Activated CD8-positive, alpha-beta memory T cell treated with anti-CD3 and anti-CD28 coated beads, Interleukin-2, amount 50 U/mL, for 1 hour (primary cell): ENCODE measurements around the gene MAGEA4.
"Not testable (repeated sequence)": the region's sequence is repeated elsewhere in the genome, so short reads cannot be mapped to it uniquely, and the experiment has no call there.

Experiments
- DNase-seq: peaks from one replicate; pipeline ENCODE4 v3.0.0-alpha.2; 2020; ENCODE audit errors: extremely low read depth

MAGEA4 gene, protein sequence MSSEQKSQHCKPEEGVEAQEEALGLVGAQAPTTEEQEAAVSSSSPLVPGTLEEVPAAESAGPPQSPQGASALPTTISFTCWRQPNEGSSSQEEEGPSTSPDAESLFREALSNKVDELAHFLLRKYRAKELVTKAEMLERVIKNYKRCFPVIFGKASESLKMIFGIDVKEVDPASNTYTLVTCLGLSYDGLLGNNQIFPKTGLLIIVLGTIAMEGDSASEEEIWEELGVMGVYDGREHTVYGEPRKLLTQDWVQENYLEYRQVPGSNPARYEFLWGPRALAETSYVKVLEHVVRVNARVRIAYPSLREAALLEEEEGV

GRCh38 chrX:151912780-151913179 lies at the start of gene MAGEA4:
TSS of gene MAGEA4 (plus strand) at chrX:151912889. CDS start at chrX:151923665, 10,776 bp downstream.
- DNase-seq, result no peak

GRCh38 chrX:151870602-151871001 lies 42.1 kb upstream of the MAGEA4 start:
- DNase-seq, result no peak

- no peak for DNase-seq
Measured at GRCh38 chrX:151871244-151871643, 41.4 kb upstream of the MAGEA4 start.

GRCh38 chrX:151873096-151873495 lies 39.6 kb upstream of the MAGEA4 start:
- no peak for DNase-seq

GRCh38 chrX:151875270-151876026 lies 37.2 kb upstream of the MAGEA4 start:
- DNase-seq, result no peak

DNA sequence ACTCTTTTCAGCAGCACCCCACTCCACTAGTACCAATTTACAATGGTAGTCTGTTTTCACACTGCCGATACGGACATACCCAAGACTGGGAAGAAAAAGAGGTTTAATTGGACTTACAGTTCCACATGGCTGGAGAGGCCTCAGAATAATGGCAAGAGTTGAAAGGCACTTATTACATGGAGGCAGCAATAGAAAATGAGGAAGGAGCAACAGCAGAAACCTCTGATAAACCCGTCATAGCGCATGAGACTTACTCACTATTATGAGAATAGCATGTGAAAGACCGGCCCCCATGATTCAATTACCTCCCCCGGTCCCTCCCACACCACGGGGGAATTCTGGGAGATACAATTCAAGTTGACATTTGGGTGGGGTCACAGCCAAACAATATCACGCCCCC lies 34.1 kb upstream of the MAGEA4 start:
- no peak for DNase-seq

- DNase-seq, result no peak
Measured at GRCh38 chrX:151879856-151880255, 32.8 kb upstream of the MAGEA4 start.

GRCh38 chrX:151880895-151881294 lies 31.8 kb upstream of the MAGEA4 start:
- no peak for DNase-seq

GRCh38 chrX:151889421-151889820 lies 23.3 kb upstream of the MAGEA4 start:
- no peak for DNase-seq

DNA sequence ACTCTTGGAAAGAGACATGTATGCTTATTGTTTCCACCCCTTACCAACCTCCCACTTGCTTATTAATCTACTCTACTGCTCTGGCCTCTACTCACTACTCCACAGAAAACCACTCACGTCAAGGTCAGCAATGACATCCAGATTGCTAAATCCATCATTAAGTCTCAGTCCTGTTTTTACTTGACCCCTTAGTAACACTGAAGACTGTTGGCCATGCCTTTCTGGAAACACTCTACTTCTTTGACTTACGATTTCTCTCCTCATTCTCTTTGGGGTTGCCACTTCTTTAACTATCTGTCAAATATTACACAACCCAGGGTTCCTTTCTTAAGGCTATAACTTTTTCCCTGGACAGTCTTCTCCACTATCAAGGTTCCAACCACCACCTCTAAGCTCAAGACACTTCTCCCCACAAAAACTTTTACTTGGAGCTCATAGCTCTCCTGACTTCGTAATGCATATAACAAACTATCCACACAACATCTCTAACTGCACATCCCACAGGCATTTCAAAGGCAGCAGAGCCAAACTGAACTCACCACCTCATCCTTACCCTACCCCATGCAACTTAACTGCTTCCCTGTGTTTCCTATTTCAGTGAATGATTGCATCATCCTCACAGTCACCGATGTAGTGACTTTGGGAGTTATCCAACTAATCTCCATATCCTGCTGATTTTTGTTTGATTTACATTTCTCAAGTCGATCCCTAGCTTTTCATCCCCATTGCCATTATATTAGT lies 15.8 kb upstream of the MAGEA4 start:
- no peak for DNase-seq

- no peak for DNase-seq
Measured at GRCh38 chrX:151899622-151900021, 13.1 kb upstream of the MAGEA4 start.

DNA sequence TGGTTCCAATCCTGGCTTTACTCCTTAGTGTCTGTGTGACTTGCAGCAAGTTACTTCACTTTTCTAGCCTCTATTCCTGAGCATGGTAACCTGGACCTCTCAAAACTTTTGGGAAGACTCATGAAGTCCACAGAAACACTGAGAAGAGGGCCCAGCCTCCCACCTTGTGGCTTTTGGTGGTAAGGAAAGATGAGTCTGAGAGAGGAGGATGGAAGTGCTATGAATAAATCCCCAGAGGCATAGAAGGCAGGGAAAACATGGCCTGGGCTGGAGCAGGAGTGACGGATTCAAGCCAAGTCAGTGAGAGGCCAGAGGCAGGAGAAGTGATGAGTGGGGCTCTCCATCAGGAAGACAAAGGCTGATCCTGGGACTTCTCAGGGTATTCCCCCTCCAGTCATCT lies 10.9 kb upstream of the MAGEA4 start:
- DNase-seq, result no peak

GRCh38 chrX:151902813-151903591 lies 9.7 kb upstream of the MAGEA4 start:
- no peak for DNase-seq

GRCh38 chrX:151904989-151905388 lies 7.7 kb upstream of the MAGEA4 start:
- no peak for DNase-seq

DNA sequence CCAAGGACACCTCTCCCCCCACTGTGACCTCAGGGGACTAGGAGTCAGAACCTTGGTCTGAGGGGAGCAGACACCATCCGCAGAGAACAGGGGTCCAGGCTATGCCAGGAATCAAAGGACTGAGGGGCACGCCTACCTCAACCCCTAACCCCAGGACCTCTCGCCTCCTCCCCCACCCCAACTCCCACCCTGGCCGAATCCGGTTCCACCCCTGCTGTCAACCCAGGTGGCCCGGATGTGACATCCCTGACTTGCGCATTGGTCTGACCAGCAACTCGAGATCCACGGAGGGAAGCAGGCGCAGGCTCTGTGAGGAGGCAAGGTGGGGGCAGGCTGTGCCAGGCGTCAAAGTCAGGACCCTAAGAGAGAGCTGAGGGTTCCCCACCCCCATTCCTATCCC lies 468 bp upstream of the MAGEA4 start:
- DNase-seq, result no peak

GRCh38 chrX:151918736-151919135 lies 6.0 kb downstream of the MAGEA4 start:
- DNase-seq, result not testable (repeated sequence)

- DNase-seq, result no peak
Measured at GRCh38 chrX:151919610-151920009, 6.9 kb downstream of the MAGEA4 start.

- DNase-seq, result no peak
Measured at GRCh38 chrX:151920101-151920500, 7.4 kb downstream of the MAGEA4 start.

DNA sequence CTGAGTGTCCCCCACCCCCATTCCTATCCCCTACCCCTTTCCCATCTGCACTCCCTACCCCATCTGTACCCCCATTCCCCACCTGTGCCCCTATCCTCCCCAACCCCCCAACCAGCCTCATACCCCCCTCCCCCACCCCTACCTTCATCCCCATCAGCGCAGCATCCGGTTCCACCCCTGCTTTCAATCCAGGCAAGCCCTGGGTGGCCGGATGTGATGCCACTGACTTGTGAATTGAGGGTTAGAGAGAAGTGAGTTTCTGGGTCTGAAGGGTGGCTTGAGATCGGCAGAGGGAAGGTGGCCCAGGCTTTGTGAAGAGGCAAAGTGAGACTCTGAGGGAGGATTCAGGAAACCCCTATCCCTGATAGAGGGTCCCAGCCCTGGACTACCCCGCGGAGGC lies 7.8 kb downstream of the MAGEA4 start:
- DNase-seq, result no peak

- no peak for DNase-seq
Measured at GRCh38 chrX:151921292-151921691, 8.6 kb downstream of the MAGEA4 start.

- DNase-seq, result no peak
Measured at GRCh38 chrX:151921866-151922265, 9.2 kb downstream of the MAGEA4 start.

DNA sequence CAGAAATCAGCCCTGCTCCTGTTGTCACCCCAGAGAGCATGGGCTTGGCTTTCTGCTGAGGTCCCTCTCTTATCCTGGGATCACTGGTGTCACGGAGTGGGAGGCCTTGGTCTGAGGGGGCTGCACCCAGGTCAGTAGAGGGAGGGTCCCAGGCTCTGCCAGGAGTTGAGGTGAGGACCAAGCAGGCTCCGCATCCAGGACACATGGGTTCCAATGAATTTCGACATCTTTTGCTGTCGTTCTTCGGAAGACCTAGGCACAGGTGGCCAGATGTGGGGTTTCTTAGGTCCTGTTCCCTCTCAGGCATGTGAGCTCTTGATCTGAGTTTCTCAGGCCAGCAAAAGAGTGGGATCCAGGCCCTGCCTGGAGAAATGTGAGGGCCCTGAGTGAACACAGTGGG lies 10.0 kb downstream of the MAGEA4 start:
- no peak for DNase-seq
